Stomach (tissue), 4 donors: Measurements from ENCODE around the gene DIPK1A.

Source experiments
- CTCF ChIP-seq, 7 experiments: fragments of 450-650 bp in 4 of 7; fragments of 200-600 bp in 3 of 7; sonication (generic) in 3 of 7; IDR thresholded peaks; one replicate each; pipeline ENCODE4 v1.5.1; 2016 to 2019; ENCODE audit warnings: antibody characterized with exemption in 7 of 7, control low read depth in 2 of 7, mild to moderate bottlenecking in 1 of 7
- POLR2A ChIP-seq, 4 donors: fragments of 450-650 bp; IDR thresholded peaks; one replicate each; pipeline ENCODE4 v1.6.1; 2016; ENCODE audit warnings: antibody characterized with exemption in 4 of 4, control low read depth in 2 of 4, mild to moderate bottlenecking in 1 of 4, moderate library complexity in 1 of 4

- TF ChIP-seq CTCF (IDR thresholded peaks at IDR 0.05) (no peak), POLR2A (IDR thresholded peaks at IDR 0.05) (no peak)
Observed at GRCh38 chr1:92886886-92887419, 74.3 kb downstream of the DIPK1A start.
